Panc1 (cell line): ENCODE results near the gene ADGRL1. TPM values are rescaled to one million over a fixed set of nuclear protein-coding genes. Genes with fewer than 3 reads are reported as not detected.

Experiments
- ATAC-seq: fragments of 200-7000 bp; cut with Tn5 transposase; 2 replicates; pipeline ENCODE4 v1.9.1; 2020; ENCODE audit warnings: mild to moderate bottlenecking, moderate library complexity
- BruUV-seq: library from RNA; stranded (reverse); fragments of 400-500 nt; replicated peaks from 2 replicates; lab custom pipeline; 2021; lab: Mats Ljungman, UMichigan
- CTCF ChIA-PET: fragments of 300-600 bp; sonication (Branson Sonifier 250); formaldehyde crosslinking; loops from one replicate; lab custom pipeline; 2022; ENCODE audit warnings: antibody characterized with exemption; lab: Charles Lee
- POLR2A ChIA-PET: fragments of 300-600 bp; sonication (Branson Sonifier 250); formaldehyde crosslinking; loops from one replicate; lab custom pipeline; 2022; ENCODE audit warnings: antibody characterized with exemption; lab: Charles Lee
- DNase-seq: peaks from one replicate; pipeline ENCODE4 v3.0.0-alpha.2; 2010; ENCODE audit warnings: low read depth, low spot score
- H3K27ac ChIP-seq: 2 replicates; pipeline ENCODE4 v1.5.1; 2011; ENCODE audit warnings: mild to moderate bottlenecking, low read length, inconsistent platforms
- H3K27me3 ChIP-seq: fragments of 200-500 bp; sonication (Bioruptor generic); 2 replicates; pipeline ENCODE4 v1.6.0; 2014; ENCODE audit warnings: low read length, inconsistent platforms; ENCODE audit not compliant: control insufficient read depth, insufficient read depth
- H3K36me3 ChIP-seq: fragments of 200-500 bp; sonication (Bioruptor generic); 2 replicates; pipeline ENCODE4 v1.5.1; 2014; ENCODE audit warnings: inconsistent platforms, mild to moderate bottlenecking, low read length, moderate library complexity; ENCODE audit not compliant: control insufficient read depth, insufficient read depth
- H3K4me1 ChIP-seq: 2 replicates; pipeline ENCODE4 v1.5.1; 2011; ENCODE audit warnings: inconsistent platforms, mild to moderate bottlenecking, low read length, moderate library complexity; ENCODE audit not compliant: control insufficient read depth, insufficient read depth
- H3K4me3 ChIP-seq, 2 experiments: 2 replicates each; pipeline ENCODE4 v1.5.1; 2011 to 2012; ENCODE audit warnings: low read depth in 2 of 2, low read length in 2 of 2, mild to moderate bottlenecking in 2 of 2, inconsistent platforms in 1 of 2, moderate library complexity in 1 of 2
- H3K9me3 ChIP-seq: fragments of 200-500 bp; sonication (Bioruptor generic); 2 replicates; pipeline ENCODE4 v1.5.1; 2014; ENCODE audit warnings: low read depth, mild to moderate bottlenecking, inconsistent platforms, low read length, moderate library complexity; ENCODE audit not compliant: control insufficient read depth, insufficient read depth
- CTCF ChIP-seq: fragments of 450-650 bp; IDR thresholded peaks from 2 replicates; pipeline ENCODE4 v1.5.1; 2017; ENCODE audit warnings: mild to moderate bottlenecking
- POLR2AphosphoS5 ChIP-seq: IDR thresholded peaks from 2 replicates; pipeline ENCODE4 v1.6.1; 2012; ENCODE audit warnings: mild to moderate bottlenecking, low read depth, low read length, moderate library complexity
- REST ChIP-seq, 2 experiments: IDR thresholded peaks; 2 replicates each; pipeline ENCODE4 v1.6.1; 2011 to 2012; ENCODE audit warnings: low read depth in 2 of 2, control low read depth in 1 of 2, low read length in 1 of 2, mild to moderate bottlenecking in 1 of 2, moderate library complexity in 1 of 2; ENCODE audit not compliant: insufficient read depth in 1 of 2
- SIN3A ChIP-seq: IDR thresholded peaks from 2 replicates; pipeline ENCODE4 v1.6.1; 2012; ENCODE audit warnings: low read depth, mild to moderate bottlenecking, low read length, moderate library complexity, borderline replicate concordance; ENCODE audit not compliant: insufficient read depth
- TCF7L2 ChIP-seq: IDR thresholded peaks from 2 replicates; pipeline ENCODE4 v1.6.1; 2011; ENCODE audit warnings: mild to moderate bottlenecking, low read depth, low read length, inconsistent platforms
- in situ Hi-C: cut with HindIII; loops from 2 replicates; pipeline ENCODE4 v1.10.0; 2016; ENCODE audit warnings: low sequenced_read_pairs, low pct_unique_long_range_greater_than_20kb
- intact Hi-C: fragments of 100-400 bp; cut with micrococcal nuclease; formaldehyde crosslinking; loops from one replicate; pipeline ENCODE4 v1.10.0; 2022; ENCODE audit not compliant: unreplicated experiment
- total RNA-seq: library from RNA; stranded (reverse); gene quantifications from one replicate; pipeline ENCODE4 v1.2.1, GENCODE V29; 2021; ENCODE audit not compliant: unreplicated experiment

The ADGRL1 gene
- total RNA-seq, 1 experiment from 2014 or later: 37.7 TPM

- ATAC-seq (no peak), DNase-seq (no peak)
- no TSS peak for BruUV-seq
- Histone ChIP-seq H3K9me3 (no peaks in the 10 kb centered on the region), H3K4me3 (no peak overlapping the region; a peak in 1 of 4 replicates), H3K27ac (no peak overlapping the region), H3K36me3 (no peaks in the 10 kb centered on the region), H3K27me3 (no peaks in the 10 kb centered on the region), H3K4me1 (peaks cover 42% of the 10 kb centered on the region)
- CTCF ChIA-PET: no interaction called here
- POLR2A ChIA-PET: interaction anchor here (0.6 to 0.9 kb wide), 2 partner anchors 13 to 19 kb away, joined by 3 to 5 read pairs; no protein-coding TSS in a partner anchor
- in situ Hi-C loops: no loop called here
- TF ChIP-seq TCF7L2: no peak
- TF ChIP-seq SIN3A: no peak
- TF ChIP-seq REST (IDR thresholded peaks at IDR 0.05; ENCODE audit: insufficient read depth in 1 of 2, low read depth in 2 of 2, low read length in 1 of 2): no peak
- TF ChIP-seq POLR2AphosphoS5: no peak
- intact Hi-C loops: no loop called here
These were observed 90.2 kb downstream of the ADGRL1 start for GRCh38 chr19:14115756-14116155.

GRCh38 chr19:14114854-14115253 lies 91.1 kb downstream of the ADGRL1 start:
- TF ChIP-seq SIN3A (no peak), POLR2AphosphoS5 (no peak), REST (IDR thresholded peaks at IDR 0.05; ENCODE audit: insufficient read depth in 1 of 2, low read depth in 2 of 2, low read length in 1 of 2) (no peak), TCF7L2 (no peak), CTCF (peak; percentile 79)

More at GRCh38 chr19:14114854-14115253, 91.1 kb downstream of the ADGRL1 start:
- intact Hi-C loops: no loop called here
- POLR2A ChIA-PET: interaction anchor here (0.6 to 0.9 kb wide), 2 partner anchors 12 to 216 kb away, joined by 3 to 4 read pairs; no protein-coding TSS in a partner anchor
- H3K9me3 ChIP-seq: no peaks in the 10 kb centered on the region
- no peaks in the 10 kb centered on the region for H3K27me3 ChIP-seq
- no TSS peak for BruUV-seq
- H3K27ac ChIP-seq: no peak overlapping the region
- no peak overlapping the region for H3K4me3 ChIP-seq
- ATAC-seq (no peak), DNase-seq (no peak)
- H3K36me3 ChIP-seq: no peaks in the 10 kb centered on the region
- H3K4me1 ChIP-seq: peaks cover 42% of the 10 kb centered on the region
- in situ Hi-C loops: no loop called here
- CTCF ChIA-PET: interaction anchor here (0.7 to 1.5 kb wide), 3 partner anchors 16 to 39 kb away, joined by 3 to 5 read pairs (median 3); partner anchors contain the start of gene ASF1B
